ENCODE data around the gene ADCY7. TPM values are rescaled to one million over a fixed set of nuclear protein-coding genes. Genes with fewer than 3 reads are reported as not detected.

The ADCY7 gene
- total and polyA plus RNA-seq, 4 donors = 20.9 to 105 (median 38.5) TPM

DNA sequence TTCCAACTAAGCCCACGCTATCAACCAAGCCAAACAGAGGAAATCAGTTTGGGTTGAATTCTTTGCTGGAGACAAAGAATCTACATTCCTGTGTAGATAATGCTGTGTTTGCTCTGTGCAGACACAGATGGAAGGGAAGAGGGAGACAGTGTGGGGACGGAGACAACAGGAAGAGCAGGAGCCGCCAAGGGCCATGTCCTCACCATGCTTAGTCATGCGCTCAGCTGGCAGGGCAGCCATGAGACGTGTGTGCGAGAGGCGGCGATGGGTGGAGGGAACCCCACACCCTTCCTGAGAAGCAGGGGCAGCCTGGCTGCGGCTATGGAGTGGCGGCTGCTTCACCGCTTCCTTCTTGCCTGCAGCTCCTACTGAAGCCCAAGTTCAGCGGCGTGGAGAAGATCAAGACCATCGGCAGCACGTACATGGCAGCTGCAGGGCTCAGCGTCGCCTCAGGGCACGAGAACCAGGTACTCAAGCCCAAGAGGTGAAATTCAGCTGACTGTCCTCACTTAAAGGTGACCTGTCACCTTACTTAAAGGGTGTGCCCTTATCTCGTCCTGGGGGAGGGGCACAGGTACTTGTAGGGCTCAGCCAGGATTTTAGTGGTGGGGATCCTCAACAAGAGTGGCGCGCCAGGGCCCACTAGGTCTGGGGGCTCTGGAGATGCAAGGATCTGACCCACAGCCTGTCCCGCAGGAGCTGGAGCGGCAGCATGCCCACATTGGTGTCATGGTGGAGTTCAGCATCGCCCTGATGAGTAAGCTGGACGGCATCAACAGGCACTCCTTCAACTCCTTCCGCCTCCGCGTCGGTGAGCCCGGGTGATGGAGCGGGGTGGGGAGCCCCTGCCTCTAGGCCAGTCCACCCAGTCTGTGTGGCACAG is 47.5 kb downstream of the ADCY7 start:
- Histone ChIP-seq H3K9me3 (ENCODE audit: control insufficient read depth in 4 of 4, insufficient read depth in 3 of 4, low read length in 3 of 4) (no peaks in the 10 kb centered on the region), H3K27ac (ENCODE audit: low read depth in 1 of 2, low read length in 1 of 2) (peak overlapping the region in 1 of 2 donors; percentile 3), H3K9ac (ENCODE audit: insufficient read depth in 1 of 2, low read length in 2 of 2) (no peak overlapping the region), H3K4me3 (no peak overlapping the region), H3K36me3 (ENCODE audit: control insufficient read depth in 4 of 4, insufficient read depth in 4 of 4, low read length in 4 of 4) (peaks cover 10 to 54% (median 18%) of the 10 kb centered on the region in 4 donors), H3K27me3 (ENCODE audit: control insufficient read depth in 3 of 3, insufficient read depth in 3 of 3, low read length in 2 of 3) (no peaks in the 10 kb centered on the region), H3K4me1 (ENCODE audit: control insufficient read depth in 5 of 5, insufficient read depth in 5 of 5, low read length in 5 of 5) (peaks cover 0 to 5% (median 0%) of the 10 kb centered on the region in 5 donors)
- TF ChIP-seq, protein P1, sequence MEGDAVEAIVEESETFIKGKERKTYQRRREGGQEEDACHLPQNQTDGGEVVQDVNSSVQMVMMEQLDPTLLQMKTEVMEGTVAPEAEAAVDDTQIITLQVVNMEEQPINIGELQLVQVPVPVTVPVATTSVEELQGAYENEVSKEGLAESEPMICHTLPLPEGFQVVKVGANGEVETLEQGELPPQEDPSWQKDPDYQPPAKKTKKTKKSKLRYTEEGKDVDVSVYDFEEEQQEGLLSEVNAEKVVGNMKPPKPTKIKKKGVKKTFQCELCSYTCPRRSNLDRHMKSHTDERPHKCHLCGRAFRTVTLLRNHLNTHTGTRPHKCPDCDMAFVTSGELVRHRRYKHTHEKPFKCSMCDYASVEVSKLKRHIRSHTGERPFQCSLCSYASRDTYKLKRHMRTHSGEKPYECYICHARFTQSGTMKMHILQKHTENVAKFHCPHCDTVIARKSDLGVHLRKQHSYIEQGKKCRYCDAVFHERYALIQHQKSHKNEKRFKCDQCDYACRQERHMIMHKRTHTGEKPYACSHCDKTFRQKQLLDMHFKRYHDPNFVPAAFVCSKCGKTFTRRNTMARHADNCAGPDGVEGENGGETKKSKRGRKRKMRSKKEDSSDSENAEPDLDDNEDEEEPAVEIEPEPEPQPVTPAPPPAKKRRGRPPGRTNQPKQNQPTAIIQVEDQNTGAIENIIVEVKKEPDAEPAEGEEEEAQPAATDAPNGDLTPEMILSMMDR (IDR thresholded peaks at IDR 0.05; ENCODE audit: control extremely low read depth, extremely low read depth) = no peak
- peak; percentile 71 for ATAC-seq (ENCODE audit: insufficient read depth, low FRiP score)
- 56 to 74% methylated on average over 31 of the region's 31 CpGs for WGBS, 2 donors
- no peak for DNase-seq

DNA sequence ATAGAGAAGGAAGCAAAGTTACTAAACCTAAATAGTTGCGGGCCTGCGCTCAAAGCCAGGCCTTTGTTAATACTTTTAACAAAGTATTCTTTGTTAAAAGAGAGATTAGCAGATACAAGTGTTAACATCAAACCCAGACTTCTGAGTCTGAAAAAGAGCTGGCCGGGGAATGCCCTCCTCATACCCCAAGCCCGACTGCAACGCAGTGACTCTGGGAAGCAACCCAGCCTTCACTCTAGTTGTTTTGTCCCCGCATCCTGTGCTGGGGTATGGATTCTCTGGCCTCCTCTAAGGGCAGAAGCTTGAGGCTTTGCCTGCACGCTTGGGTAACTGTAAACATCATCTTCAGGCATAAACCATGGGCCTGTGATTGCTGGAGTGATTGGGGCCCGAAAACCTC is 48.3 kb downstream of the ADCY7 start:
- H3K4me1 ChIP-seq (ENCODE audit: control insufficient read depth in 5 of 5, insufficient read depth in 5 of 5, low read length in 5 of 5) = peaks cover 0 to 5% (median 0%) of the 10 kb centered on the region in 5 donors
- H3K36me3 ChIP-seq (ENCODE audit: control insufficient read depth in 4 of 4, insufficient read depth in 4 of 4, low read length in 4 of 4) = peaks cover 10 to 55% (median 21%) of the 10 kb centered on the region in 4 donors
- no peak overlapping the region for H3K4me3 ChIP-seq
- 81 to 90% methylated on average over 8 of the region's 8 CpGs for WGBS, 2 donors
- H3K27ac ChIP-seq (ENCODE audit: low read depth in 1 of 2, low read length in 1 of 2) = no peak overlapping the region
- TF ChIP-seq, protein P1 (IDR thresholded peaks at IDR 0.05; ENCODE audit: control extremely low read depth, extremely low read depth) = no peak
- ATAC-seq (ENCODE audit: insufficient read depth, low FRiP score) (no peak), DNase-seq (no peak)
- no peak overlapping the region for H3K9ac ChIP-seq (ENCODE audit: insufficient read depth in 1 of 2, low read length in 2 of 2)
- H3K9me3 ChIP-seq (ENCODE audit: control insufficient read depth in 4 of 4, insufficient read depth in 3 of 4, low read length in 3 of 4) = no peaks in the 10 kb centered on the region
- H3K27me3 ChIP-seq (ENCODE audit: control insufficient read depth in 3 of 3, insufficient read depth in 3 of 3, low read length in 2 of 3) = no peaks in the 10 kb centered on the region

DNA sequence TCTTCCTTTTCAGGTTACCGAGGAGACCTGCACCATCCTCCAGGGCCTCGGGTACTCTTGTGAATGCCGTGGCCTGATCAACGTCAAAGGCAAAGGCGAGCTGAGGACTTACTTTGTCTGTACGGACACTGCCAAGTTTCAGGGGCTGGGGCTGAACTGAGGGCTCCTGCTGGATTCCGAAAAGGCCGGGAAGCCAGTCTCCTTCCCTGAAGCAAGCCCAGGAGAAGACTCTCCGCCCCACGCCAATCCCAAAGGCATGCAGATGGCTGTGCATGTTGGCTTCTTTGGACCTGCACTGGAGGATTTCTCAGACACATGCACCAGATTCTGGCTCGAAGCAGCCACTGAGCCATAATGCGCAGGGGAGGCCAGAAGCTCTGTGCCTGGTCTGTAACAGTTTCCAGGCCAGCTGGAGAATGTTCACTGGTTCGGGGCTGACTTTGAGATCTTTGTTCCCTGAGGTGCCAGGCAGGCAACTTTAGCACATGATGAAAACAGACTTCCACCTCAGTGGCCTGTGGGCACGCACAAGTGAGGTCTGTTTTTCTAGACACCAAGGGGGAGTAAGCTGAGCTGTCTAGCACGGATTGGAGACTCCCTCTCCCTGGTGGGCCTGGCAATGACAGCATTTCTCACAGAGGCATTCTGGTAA is 49.1 kb downstream of the ADCY7 start:
- no peak overlapping the region for H3K27ac ChIP-seq (ENCODE audit: low read depth in 1 of 2, low read length in 1 of 2)
- no peak overlapping the region for H3K4me3 ChIP-seq
- peaks cover 0 to 5% (median 0%) of the 10 kb centered on the region in 5 donors for H3K4me1 ChIP-seq (ENCODE audit: control insufficient read depth in 5 of 5, insufficient read depth in 5 of 5, low read length in 5 of 5)
- DNase-seq (no peak), ATAC-seq (ENCODE audit: insufficient read depth, low FRiP score) (no peak)
- H3K9ac ChIP-seq (ENCODE audit: insufficient read depth in 1 of 2, low read length in 2 of 2) = no peak overlapping the region
- WGBS, 2 donors = 90 to 96% methylated on average over 15 of the region's 15 CpGs
- H3K36me3 ChIP-seq (ENCODE audit: control insufficient read depth in 4 of 4, insufficient read depth in 4 of 4, low read length in 4 of 4) = peaks cover 13 to 62% (median 29%) of the 10 kb centered on the region in 4 donors
- H3K9me3 ChIP-seq (ENCODE audit: control insufficient read depth in 4 of 4, insufficient read depth in 3 of 4, low read length in 3 of 4) = no peaks in the 10 kb centered on the region
- TF ChIP-seq, protein P1 (IDR thresholded peaks at IDR 0.05; ENCODE audit: control extremely low read depth, extremely low read depth) = no peak
- no peaks in the 10 kb centered on the region for H3K27me3 ChIP-seq (ENCODE audit: control insufficient read depth in 3 of 3, insufficient read depth in 3 of 3, low read length in 2 of 3)

Data from lung (tissue), 12 donors.